Sciatic nerve (tissue), 2 donors: ENCODE measurements around the gene FAM184B. TPM values are rescaled to one million over a fixed set of nuclear protein-coding genes. Genes with fewer than 3 reads are reported as not detected.

Experiments
- ATAC-seq: fragments of 200-7000 bp; cut with Tn5 transposase; one replicate; pipeline ENCODE4 v1.9.1; 2020; ENCODE audit warnings: mild to moderate bottlenecking, moderate library complexity
- DNase-seq: peaks from one replicate; pipeline ENCODE4 v3.0.0-alpha.2; 2020; ENCODE audit warnings: low spot score
- intact Hi-C: fragments of 100-400 bp; cut with DNase I; formaldehyde crosslinking; loops from one replicate; pipeline ENCODE4 v1.14.2; 2022
- total RNA-seq: library from RNA; stranded (reverse); fragmentation: NEBNext Ultra II Directional; extraction: Animal tissue kit (Norgen Biotek cat#: 25700); gene quantifications from one replicate; pipeline ENCODE4 v1.2.1, GENCODE V29; 2021
- donor health status: DM: no; HTN: no; CAD: no.
- donor health status: DM: no; HTN: no; CAD: no.

The FAM184B gene
- not detected for total RNA-seq

DNA sequence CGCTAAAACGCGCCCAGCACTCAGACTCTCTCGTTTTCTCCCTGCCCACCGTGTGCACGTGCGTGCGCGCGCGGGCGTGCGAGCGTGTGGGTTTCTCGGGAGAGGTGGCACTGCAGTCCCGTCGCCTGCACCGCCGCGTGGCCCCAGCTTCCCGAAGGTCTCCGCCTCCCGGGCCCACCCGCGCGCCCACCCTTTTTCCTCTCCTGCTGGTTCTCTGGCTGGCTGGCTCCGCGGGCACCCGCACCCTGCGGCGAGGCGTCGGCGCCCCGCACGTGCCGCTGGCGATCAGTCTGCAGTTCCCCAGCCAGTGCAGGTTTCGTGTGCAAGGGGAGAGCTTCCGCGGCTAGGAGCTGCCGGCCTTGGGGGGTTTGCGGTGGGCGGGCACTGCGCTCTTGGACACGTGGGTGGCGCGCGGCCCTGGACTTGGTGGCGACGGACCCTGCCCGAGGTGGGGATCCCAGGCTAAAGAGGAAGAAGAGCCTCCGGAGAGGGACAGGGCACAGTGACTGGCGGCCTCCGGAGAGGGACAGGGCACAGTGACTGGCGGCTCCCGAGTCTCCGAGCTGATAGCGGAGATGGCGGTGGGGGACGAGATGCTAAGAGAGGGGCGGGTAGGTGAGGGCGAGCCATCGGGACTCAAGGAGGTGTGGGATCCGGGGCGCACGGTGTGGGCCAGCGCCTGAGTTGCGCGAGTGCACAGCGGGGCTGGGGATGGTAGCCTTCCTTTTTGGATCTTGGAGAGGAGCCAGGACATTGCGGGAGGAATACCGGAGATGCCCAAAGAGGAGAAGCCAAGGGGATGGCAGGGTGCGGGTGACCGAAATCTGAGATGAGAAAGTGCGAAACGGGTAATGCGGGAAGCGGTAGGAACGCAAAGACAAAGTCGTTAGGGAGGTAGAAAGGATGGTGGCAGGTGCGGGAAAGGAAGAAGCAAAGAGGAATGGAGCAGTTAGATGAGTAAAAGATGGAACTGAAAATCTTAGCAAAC lies at the start of gene FAM184B:
FAM184B (minus strand) TSS at position 322 of the 988 bp plus-strand sequence. CDS start 322 bp downstream, outside the sequence.
- intact Hi-C loops = no loop called here
- ATAC-seq = no peak
- DNase-seq = no peak

DNA sequence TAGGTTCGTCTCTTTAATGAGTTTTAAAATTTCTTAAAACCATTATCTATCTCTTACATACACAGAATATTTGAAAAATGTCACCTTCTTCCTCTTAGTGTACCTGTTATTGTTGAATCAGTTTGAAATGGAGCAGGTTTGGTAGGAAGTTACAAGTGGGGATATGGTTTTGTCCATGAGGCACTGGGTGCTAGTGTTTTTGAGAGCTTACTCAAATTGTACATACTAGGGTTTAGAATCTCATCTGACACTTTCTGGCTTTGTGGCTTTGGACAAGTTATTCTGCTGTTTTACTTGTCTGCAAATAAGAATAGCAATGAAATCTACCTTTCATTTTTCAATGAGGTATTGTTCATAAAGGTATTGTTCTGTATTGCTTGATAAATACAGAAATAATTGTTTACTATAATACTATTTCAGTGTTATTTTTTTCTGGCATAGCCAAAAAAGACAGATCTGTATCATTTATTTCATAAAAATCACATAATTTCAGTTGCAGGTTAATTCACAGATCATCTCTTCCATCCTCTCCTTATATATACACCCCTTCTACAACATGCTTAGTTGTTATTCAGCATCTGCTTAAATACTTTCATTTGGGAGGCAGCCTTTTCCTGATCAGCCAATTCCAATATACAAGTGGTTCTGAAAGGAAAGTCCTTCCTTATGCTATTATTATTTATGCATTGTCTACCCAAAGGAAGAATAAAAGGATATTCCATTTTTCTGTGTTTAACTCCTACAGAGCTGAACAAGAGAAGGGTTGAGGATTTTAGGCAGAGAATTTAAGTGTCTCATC lies 42.6 kb upstream of the FAM184B start:
- DNase-seq (no peak), ATAC-seq (no peak)
- intact Hi-C loops = no loop called here

DNA sequence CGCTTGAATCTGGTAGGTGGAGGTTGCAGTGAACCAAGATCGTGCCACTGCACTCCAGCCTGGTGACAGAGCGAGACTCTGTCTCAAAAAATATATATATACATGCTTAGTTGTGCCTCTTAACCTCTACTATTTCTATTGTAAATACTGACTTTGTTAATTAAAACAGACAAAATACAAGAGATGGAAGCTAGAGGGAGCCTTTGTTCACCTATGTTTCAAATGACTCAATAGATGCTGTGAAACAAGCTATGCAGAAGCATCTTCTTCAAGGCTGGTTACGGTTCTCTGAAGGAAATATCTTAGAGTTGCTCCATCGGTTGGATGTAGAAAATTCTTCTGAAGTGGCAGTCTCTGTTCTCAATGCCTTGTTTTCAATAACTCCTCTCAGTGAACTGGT lies 35.6 kb upstream of the FAM184B start:
- intact Hi-C loops = loop anchor here (10.0 kb wide), 1 partner anchor 778 kb away; no protein-coding TSS in a partner anchor
- ATAC-seq (peak; percentile 68), DNase-seq (no peak)

DNA sequence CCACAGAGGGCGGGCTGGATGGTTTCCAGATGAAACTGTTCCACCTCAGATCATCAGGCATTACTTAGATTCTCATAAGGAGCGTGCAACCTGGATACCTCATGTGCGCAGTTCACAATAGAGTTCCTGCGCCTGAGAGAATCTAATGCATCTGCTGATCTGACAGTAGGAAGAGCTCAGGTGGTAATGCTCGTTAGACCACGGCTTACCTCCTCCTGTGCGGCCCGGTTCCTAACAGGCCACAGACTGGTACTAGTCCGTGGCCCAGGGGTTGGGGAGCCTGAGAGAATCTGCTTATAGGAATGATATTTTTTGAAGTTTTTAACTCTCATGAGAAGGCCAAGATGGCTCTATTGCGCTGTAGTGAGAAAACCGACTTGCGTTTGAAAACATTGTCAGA lies 34.7 kb upstream of the FAM184B start:
- DNase-seq = no peak
- intact Hi-C loops = loop anchor here (10.0 kb wide), 1 partner anchor 779 kb away; no protein-coding TSS in a partner anchor
- ATAC-seq = no peak

DNA sequence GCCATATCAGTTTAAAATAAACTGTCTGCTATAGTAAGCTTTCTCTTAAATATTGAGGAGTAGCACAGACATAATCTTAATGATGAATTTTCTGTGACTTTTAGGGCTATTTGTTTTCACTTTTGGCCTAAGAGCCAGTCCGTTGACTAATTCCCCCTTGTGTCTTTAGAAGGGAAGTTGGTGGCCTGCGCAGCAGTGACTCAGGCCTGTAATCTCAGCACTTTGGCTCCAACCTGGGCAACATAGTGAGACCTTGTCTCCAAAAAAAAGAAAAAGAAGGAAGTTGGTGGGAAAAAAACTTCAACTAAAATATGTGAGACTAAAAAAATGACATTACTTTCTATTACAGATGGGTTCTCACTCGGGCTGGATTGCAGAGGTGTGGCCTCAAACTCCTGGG lies 32.7 kb upstream of the FAM184B start:
- DNase-seq (no peak), ATAC-seq (no peak)
- intact Hi-C loops = loop anchor here (10.0 kb wide), 1 partner anchor 781 kb away; no protein-coding TSS in a partner anchor

DNA sequence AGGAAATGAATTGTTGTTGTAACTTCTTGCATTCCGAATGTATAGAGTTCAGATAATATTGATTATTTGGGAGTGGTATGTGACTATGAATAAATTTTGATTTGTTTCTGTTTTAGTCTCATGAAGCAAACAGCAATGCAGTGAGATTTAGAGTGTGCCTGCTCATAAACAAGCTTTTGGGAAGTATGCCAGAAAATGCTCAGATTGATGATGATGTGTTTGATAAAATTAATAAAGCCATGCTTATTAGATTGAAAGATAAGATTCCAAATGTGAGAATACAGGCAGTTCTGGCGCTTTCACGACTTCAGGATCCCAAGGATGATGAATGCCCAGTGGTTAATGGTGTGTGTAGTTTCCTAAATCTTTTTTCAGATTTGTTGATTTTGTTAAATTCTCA lies 31.4 kb upstream of the FAM184B start:
- DNase-seq = no peak
- intact Hi-C loops = loop anchor here (10.0 kb wide), 1 partner anchor 782 kb away; no protein-coding TSS in a partner anchor
- ATAC-seq = no peak

DNA sequence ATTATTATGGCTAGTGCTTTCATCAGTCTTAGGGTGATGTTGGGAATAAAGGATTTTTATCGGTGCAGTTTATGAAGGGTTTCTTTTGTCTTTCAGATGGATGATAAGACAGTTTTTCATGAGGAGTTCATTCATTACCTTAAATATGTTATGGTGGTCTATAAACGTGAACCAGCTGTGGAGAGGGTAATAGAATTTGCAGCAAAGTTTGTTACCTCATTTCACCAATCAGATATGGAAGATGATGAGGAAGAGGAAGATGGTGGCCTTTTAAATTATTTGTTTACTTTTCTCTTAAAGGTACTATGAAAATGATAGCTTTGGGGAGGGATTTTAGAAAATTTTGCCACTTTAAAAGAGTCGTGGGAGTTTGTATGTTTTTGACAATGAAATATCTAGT lies 30.7 kb upstream of the FAM184B start:
- DNase-seq = no peak
- intact Hi-C loops = loop anchor here (10.0 kb wide), 1 partner anchor 783 kb away; no protein-coding TSS in a partner anchor
- no peak for ATAC-seq

DNA sequence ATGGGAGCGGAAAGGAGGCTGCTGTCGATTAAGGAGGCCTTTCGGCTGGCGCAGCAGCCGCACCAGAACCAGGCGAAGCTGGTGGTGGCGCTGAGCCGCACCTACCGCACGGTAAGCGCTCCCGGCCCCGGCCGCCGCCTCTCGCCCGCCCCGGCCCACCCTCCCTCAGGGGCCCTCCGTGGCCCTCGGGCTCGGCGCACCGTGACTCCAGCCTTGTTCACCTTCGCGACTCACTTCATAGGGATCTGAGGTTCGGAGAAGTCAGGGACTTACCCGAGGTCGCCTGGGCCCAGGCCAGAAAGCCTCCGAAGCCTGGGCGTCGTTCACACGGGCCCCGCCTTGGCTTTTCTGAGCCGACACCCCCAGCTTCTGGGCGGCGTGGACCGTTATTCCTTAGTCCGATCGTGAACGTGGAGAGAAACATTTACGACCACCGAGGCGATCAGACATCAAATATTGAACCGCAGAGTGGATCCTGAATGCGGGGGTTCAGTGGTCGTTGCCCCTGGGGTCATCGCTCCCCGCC lies 29.7 kb upstream of the FAM184B start:
- ATAC-seq (no peak), DNase-seq (peak; percentile 64)
- intact Hi-C loops = loop anchor here (10.0 kb wide), 1 partner anchor 784 kb away; no protein-coding TSS in a partner anchor

DNA sequence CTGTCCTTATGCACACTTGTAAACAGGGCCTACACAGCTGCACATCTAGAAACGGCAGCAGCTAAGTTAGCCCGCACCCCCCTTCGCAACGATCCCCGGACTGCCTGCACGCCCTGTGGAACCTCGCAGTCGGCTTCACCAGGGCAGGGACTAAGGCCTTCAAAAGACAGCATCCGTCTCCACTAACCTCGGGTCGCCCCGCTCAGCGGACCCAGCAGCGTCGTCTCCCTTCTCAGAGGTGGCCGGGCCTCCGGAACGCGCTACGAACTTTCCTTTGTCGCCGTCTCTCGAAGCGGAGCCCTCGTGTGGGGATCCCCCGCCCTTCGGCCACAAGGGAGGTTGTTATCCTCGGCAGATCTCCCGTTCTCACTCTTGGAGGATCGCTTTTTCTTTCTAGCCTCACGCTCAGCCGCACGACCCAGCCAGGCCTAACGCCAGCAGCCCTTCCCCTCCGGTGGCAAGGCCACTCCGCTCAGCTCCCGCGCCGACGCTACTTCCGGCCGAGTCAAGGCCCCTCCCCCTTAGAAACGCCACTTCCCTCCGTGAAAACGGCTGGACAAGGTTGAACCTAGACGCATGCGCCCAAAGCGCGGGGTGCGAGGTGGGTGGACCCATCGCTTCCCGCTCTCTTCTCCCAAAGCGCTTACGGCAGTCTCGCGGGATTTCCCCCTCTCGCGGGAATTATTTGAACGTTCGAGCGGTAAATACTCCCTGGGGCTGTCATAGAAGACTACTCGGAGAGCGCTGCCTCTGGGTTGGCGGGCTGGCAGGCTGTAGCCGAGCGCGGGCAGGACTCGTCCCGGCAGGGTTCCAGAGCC lies 29.0 kb upstream of the FAM184B start, which contains the start of the genes DCAF16 and NCAPG:
DCAF16 (minus strand) TSS at position 498 of the 818 bp plus-strand sequence. CDS start 6,616 bp downstream, outside the sequence.
NCAPG (plus strand) TSS at position 720 of the 818 bp plus-strand sequence. CDS start 99 bp downstream, outside the sequence.
- DNase-seq (peak; percentile 100), ATAC-seq (peak; percentile 100)
- intact Hi-C loops = loop anchor here (10.0 kb wide), 1 partner anchor 784 kb away; no protein-coding TSS in a partner anchor

DNA sequence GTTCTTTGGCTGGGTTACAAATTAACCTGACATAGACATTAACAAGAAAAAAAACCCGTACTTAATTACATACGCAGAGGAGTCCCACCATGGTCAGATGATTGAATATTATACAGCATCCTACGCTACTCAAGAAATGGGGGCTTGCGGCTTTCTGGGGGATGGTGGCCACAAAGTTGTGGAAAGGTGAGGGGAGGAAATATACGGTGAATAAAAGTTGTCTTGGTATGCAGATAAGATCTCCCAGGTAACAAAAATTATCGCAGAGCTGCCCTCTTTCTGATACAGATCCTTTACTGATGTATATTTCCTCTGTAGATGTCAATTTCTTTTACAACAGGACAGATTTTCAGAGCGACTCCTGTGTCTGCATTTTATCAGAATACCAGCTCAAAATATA lies 28.2 kb upstream of the FAM184B start:
- DNase-seq (no peak), ATAC-seq (no peak)
- intact Hi-C loops = loop anchor here (10.0 kb wide), 1 partner anchor 785 kb away; no protein-coding TSS in a partner anchor

DNA sequence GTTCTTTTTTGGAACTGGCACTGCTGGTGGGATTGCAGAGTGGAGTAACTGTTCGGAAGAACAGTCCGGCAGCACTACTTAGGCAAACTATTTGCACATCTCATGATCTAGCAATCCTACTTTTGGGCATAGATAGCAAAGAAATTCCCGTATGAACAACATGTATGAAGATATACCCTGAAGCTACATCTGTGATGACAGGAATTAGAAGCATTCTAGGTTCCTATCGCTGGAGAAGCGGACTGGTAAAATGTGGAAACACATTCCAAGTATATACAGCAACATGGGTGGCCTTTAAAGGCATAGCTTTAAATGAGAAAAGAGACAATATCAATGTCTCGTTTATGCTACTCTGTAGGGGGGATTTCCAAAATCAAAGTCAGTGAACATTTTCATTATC lies 26.0 kb upstream of the FAM184B start:
- intact Hi-C loops = no loop called here
- DNase-seq (no peak), ATAC-seq (no peak)

DNA sequence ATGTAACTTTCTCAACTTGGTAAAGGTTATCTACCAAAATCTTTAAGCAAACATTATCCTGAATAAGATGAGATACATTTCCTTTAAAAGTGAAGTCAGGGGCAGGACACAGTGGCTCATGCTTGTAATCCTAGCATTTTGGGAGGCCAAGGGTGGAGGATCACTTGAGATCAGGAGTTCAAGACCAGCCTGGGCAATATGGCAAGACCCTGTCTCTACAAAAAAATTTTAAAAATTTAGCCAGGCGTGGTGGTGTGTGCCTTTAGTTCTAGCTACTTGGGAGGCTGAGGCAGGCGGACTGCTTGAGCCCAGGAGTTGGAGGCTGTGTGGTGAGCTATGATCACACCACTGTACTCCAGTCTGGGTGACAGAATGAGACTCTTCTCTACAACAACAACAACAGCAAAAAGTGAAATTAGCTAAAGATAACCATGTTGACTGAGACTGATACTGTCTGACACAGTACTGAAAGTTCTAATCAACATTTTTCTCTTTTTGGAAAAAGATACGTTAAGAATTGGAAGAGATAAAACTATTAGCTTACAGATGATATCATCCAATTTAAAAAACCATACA lies 24.2 kb upstream of the FAM184B start:
- no peak for ATAC-seq
- intact Hi-C loops = no loop called here
- DNase-seq = no peak

DNA sequence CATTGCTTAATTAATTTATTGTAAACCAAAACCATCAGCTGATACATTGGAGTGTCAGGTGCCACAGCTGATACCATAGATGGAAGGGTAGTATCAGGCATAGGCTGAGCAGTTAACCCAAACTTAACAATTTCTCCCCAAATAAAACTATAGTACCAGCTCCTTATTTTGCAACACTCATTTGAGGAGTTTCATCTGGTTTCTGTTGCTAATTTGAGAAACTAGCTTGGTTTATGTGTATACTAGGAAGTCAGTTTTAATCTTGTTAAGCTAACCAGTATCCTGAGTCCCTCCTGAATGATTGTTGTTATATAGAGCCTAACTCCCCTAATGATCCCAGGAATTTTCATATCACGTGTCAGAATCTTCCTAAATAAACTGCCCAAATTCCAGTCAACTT lies 16.4 kb upstream of the FAM184B start:
- ATAC-seq = no peak
- no peak for DNase-seq
- intact Hi-C loops = no loop called here

DNA sequence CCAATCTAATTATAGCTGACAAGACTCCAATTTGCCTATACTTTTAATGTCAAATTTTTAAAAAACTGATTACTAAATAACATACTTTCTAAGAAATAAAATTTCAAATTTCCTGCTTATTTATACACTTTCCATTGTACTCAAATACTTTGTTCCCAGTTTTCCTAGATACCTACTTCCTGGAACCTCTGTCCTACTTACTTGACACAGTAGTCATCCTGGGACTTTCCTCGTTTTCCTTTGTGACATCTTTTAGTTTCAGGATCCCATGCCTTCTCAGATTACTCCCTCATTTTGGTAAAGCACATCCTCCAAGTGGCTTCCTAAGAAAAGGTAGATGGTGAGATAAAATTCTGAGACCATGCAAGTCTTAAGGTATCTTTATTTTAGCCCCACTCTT lies 13.3 kb upstream of the FAM184B start:
- ATAC-seq = no peak
- no peak for DNase-seq
- intact Hi-C loops = no loop called here

DNA sequence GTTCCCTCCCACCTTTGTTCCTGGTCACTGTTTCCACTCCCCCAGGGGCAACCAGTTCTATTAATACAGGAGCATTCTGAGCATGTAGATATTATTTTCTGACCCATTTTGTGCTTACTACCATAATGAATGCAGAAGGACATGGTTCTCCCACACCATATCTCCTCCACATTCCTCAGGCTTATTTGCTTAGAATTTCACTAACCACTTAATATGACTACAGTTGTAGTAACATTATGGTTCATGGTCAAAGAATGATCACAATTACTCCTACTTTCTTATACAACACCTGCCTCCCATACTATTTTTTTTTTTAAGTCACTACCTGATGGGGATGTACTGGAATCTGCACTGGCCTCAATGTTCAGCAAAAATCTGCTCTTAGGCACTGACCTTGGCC lies 7.5 kb upstream of the FAM184B start:
- ATAC-seq (no peak), DNase-seq (no peak)
- intact Hi-C loops = no loop called here

DNA sequence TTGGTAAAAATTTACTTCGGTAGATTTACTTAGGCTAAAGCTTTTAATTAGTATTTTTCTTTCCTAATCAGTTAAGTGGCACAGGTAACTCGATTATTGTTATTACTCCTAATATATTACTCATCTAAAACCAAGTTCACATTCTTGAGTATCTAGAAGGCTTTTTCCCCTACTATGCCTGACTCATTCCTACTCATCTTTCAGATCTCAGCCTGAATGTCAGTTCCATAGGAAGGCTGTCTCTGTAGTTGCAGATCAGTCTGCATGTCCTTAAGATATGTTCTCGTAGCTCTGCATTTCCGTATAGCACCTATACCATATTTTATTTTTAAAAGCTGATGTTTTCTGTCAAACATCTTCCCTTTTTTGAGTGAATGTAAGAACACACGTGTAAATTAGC lies 5.9 kb upstream of the FAM184B start:
- intact Hi-C loops = no loop called here

DNA sequence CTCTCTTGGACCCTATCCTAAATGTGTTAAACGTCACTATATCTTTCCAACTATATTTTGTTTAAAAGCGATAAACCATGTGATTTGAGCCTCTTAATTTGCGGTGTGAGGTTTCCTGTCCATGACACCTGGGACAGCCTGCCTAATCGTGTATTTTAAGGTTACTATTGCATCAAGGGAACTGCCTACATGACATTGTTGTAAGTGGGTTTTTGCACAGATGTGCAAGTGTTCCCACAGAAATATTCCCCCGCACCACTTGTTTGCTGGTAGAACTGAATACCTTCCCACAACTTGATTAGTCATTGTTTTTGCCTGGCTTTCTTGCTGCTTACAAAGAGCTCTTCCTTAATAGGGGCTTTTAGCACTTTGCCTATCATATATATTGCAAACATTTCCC lies 5.1 kb upstream of the FAM184B start:
- ATAC-seq (no peak), DNase-seq (no peak)
- intact Hi-C loops = no loop called here

More for the DNA sequence above, 5.9 kb upstream of the FAM184B start:
- no peak for ATAC-seq
- no peak for DNase-seq

DNA sequence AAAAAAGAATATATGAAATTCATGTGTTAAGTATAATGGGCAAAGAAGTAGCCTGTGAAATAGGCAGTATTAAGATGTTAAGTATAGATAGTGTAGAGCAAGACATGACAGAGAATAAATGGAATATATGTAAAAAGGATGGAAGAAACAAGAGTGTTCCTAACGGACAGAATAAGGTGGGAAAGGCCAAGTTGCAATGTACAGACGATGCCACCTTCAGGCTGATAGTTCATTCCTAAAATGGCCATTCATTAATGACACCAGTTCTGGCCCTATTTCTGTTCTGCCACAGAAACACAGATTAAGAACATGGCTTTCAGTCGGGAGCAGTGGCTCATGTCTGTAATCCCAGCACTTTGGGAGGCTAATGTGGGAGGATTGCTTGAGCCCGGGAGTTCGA lies 4.4 kb upstream of the FAM184B start:
- intact Hi-C loops = no loop called here
- DNase-seq = no peak
- no peak for ATAC-seq
